ENCODE measurements around the gene CCER1. TPM values are rescaled to one million over a fixed set of nuclear protein-coding genes. Genes with fewer than 3 reads are reported as not detected.

CCER1 gene
- total and polyA plus RNA-seq, 2 donors (not counting 1 experiment from before 2014, with no cell fraction given): not detected

Other genes starting within 250 kb of the CCER1 start
- not detected in 2 replicates for gene EPYC, start 49.8 kb upstream of the CCER1 start, total RNA-seq
- not detected in 2 replicates for gene EPYC, start 49.8 kb upstream of the CCER1 start, polyA plus RNA-seq
- not detected in 2 replicates for gene KERA, start 102.8 kb upstream of the CCER1 start, total RNA-seq
- gene KERA, start 102.8 kb upstream of the CCER1 start, polyA plus RNA-seq: not detected in 2 replicates
- gene LUM, start 156.3 kb upstream of the CCER1 start, total RNA-seq: not detected in 2 replicates
- gene LUM, start 156.3 kb upstream of the CCER1 start, polyA plus RNA-seq: not detected in 2 replicates
- gene DCN, start 227.6 kb upstream of the CCER1 start, total RNA-seq: not detected in 2 replicates
- gene DCN, start 227.6 kb upstream of the CCER1 start, polyA plus RNA-seq: not detected in 2 replicates

Data from B cell (primary cell).